ENCODE data around the gene EYS.
A peak's percentile ranks its signal among the peaks of the same experiment; 100 is the strongest.

EYS gene

GRCh38 chr6:64590965-64591675 is 1115.9 kb downstream of the EYS start:
- no peak for DNase-seq (ENCODE audit: low spot score)

GRCh38 chr6:64589961-64590360 is 1117.1 kb downstream of the EYS start:
- no peak for DNase-seq (ENCODE audit: low spot score)

- no peak for DNase-seq (ENCODE audit: low spot score)
Measured at GRCh38 chr6:64580346-64580745, 1126.7 kb downstream of the EYS start.

DNA sequence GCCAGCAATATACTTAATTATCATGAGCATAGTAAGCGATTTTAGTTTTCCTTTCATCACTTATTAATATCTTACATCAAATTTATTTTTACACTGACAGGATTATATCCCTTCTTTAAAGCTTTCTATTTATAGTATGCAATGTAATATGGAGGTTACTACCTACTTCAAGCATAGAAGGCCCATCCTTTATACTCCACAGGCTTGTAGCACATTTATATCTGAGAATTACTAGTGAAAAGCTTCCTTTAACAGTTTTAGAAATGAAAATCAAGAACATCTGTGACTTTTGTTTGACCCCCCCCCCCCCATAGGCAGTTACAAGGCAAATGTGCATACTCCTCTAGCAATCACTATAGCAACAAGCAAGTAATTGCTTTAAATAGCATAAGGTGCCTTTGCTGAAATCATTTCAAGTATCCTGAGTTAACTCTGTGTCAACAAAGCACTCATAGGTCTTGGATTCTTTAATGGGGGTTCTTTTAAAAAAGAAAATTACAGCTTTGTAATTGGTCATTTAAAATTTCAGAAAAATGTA is 1153.7 kb downstream of the EYS start:
- DNase-seq (ENCODE audit: low spot score) = no peak

DNA sequence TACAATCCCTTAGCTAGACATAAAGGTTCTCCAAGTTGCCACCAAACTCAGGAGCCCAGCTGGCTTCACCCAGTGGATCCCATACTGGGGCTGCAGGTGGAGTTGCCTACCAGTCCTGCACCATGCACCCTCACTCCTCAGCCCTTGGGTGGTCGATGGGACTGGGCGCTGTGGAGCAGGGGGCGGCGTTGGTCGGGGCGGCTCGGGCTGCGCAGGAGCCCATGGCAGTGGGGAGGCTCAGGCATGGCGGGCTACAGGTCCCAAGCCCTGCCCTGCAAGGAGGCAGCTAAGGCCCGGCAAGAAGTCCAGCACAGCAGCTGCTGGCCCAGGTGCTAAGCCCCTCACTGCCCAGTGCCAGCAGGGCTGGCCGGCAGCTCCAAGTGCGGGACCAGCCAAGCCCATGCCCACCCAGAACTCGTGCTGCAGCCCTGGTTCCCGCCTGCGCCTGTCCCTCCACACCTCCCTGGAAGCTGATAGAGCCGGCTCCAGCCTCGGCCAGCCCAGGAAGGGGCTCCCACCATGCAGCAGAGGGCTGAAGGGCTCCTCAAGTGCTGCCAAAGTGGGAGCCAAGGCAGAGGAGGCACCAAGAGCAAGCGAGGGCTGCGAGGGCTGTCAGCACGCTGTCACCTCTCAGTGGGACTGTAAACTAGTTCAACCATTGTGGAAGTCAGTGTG is 1159.3 kb downstream of the EYS start:
- DNase-seq (ENCODE audit: low spot score) = no peak

DNA sequence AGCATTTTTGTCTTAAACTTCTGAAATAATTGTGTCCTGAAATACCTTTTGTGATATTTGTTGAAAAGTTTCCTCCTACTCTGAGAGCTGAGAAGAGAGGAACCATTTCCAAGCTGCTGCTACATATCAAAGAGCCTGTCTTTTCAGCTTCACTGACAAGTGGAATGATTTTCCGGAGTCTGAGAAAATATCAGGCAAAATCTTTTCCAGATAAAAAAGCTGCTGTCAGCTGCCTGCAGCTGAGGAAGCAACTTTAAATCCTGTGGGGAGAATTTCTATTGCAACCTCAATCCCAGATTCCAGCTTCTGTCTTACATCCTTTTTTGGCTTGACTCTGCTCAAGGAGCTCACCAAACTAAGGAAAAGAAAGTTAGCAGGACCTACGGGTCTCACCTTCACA is 1167.1 kb downstream of the EYS start:
- no peak for DNase-seq (ENCODE audit: low spot score)

DNA sequence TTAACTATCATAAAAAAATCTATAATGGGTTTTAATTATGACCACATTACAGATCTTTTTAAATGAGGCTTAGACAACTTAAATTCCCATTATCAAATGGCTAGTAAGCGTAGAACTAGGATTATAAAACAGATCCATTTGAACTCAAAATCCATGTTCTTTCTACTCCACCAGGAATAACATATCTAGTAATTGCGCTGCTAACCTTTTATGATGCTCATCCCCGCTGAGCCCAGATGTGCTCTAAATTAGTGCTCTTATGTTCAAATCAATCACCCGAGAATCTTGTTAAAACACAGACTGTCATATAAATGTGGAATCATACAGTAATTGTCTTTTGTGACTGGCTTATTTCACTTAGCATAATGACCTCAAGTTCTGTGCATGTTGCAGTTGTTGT is 1168.3 kb downstream of the EYS start:
- DNase-seq (ENCODE audit: low spot score) = no peak

GRCh38 chr6:64527899-64528298 is 1179.1 kb downstream of the EYS start:
- DNase-seq (ENCODE audit: low spot score) = no peak

GRCh38 chr6:64522859-64523258 is 1184.2 kb downstream of the EYS start:
- DNase-seq (ENCODE audit: low spot score) = no peak

DNA sequence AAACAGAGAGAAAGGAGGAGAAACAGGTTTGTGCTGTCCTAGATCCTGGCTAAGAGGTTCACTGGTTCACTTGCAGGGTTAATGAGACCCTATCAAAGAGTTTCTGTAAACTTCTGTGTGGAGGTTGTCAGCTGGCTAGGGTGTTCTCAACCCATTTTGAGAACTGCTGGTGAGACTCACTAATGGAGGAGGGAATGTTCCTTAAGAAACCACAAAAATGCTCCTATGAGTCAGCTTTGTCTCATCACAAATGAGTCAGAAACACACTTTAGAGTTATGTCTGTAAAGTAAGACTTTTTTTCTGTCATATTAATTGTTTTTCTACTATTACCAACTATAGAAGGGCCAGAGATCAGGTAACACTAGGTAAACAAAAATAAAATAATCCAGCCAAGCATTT is 1187.0 kb downstream of the EYS start:
- peak; percentile 74 for DNase-seq (ENCODE audit: low spot score)

DNA sequence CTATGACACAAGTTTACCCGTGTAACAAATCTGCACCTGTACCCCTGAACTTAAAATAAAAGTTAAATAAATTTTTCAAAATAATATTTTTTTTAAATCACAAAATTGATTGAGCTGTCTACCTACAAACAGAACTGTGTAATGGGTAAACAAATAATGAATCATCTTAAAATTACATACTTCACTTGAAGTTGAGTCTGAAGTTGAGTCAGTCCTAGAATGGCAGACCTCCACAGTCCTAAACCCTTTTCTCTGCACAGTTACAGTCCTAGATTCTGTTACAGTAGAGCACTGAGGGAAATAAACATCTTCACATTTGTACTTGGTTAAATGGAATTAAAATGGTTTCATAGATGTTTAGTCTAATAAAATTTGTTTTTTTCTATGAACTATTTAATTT is 1190.6 kb downstream of the EYS start:
- no peak for DNase-seq (ENCODE audit: low spot score)

DNA sequence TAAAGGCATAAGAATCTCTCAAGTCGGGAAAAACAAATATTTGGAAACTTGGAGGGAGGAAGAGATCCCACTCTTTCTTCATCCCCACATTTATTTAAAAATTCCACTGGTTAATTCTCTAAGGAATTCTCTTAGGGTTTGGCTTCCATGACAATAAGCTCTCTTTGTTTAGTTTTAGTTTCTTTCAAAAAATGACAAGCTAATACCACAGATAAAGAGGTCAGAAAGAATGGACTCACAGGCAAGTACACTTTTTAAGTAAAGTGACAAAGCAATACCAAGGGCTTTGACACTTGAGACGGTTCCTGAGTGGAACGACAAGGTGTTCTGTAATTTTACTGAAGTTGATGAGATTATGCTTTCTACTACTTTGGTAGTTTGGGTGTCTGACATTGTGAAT is 1199.4 kb downstream of the EYS start:
- DNase-seq (ENCODE audit: low spot score) = no peak

GRCh38 chr6:64505312-64505711 is 1201.7 kb downstream of the EYS start:
- DNase-seq (ENCODE audit: low spot score) = no peak

GRCh38 chr6:64504503-64504902 is 1202.5 kb downstream of the EYS start:
- DNase-seq (ENCODE audit: low spot score) = no peak

DNA sequence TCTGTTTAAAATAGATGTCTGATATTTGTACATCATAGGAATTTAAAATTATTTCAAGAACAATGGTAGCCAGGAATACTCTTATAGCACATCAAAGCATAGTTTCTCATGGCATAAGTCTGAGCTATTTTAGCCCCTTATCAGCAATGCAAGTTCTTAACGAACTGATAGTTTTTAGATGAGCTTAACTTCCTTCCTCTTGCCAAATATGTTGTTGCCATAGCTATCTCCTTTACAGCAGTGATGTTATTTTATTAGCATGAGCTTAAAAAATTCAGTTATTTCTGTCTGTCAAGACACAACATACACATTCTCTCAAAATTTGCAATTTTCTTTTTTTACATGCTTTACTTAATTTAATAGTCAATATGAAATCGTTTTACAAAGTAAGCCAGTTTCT is 1204.2 kb downstream of the EYS start:
- no peak for DNase-seq (ENCODE audit: low spot score)

- DNase-seq (ENCODE audit: low spot score) = no peak
Measured at GRCh38 chr6:64497634-64498033, 1209.4 kb downstream of the EYS start.

GRCh38 chr6:64489763-64490162 is 1217.3 kb downstream of the EYS start:
- no peak for DNase-seq (ENCODE audit: low spot score)

- no peak for DNase-seq (ENCODE audit: low spot score)
Measured at GRCh38 chr6:64486578-64487351, 1220.3 kb downstream of the EYS start.

DNA sequence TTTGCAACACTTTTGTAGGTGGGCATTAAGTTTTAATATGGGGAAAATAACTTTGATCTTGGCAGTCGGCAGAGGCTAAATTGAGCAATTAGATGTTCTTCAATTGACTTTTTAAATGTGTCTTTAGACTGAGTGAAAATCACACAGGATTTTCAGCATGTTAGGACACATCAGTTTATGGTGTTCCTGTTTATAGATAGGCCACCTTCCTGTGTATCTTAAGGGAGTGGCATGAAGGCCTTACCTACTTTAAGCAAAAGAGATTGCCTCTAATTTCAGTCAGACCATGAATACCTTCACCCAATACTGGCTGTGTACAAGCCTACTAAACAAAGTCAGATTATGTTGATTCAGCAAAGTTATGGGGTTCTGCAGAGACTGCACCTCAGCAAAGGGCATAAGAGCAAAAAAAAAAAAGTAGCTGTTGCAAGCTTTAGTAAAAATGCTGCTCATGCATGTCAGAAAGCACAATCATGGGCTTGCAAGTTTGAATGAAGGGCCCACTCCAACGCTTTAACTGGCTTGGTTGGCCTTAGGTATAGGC is 1223.0 kb downstream of the EYS start:
- no peak for DNase-seq (ENCODE audit: low spot score)

GRCh38 chr6:64482631-64483030 is 1224.4 kb downstream of the EYS start:
- no peak for DNase-seq (ENCODE audit: low spot score)

DNA sequence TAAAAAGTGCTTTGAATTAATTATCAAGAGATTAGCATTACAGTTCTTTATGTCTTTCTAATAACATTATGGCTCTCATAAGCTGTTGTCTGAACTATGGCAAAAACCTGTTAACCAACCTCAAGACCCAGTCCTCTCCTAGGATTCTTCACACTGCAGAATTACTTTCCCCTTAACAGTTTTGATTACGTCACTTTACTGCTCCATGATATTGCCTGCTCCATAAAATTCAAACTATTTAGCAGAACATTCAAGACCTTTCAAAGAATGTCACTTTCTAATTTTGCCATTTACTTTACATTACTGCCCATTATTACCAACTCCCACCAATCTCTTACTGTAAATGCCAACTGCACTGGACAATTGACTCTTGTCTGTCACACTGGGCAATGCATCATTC is 1227.9 kb downstream of the EYS start:
- DNase-seq (ENCODE audit: low spot score) = no peak

- DNase-seq (ENCODE audit: low spot score) = no peak
Measured at GRCh38 chr6:64477391-64477790, 1229.6 kb downstream of the EYS start.

DNA sequence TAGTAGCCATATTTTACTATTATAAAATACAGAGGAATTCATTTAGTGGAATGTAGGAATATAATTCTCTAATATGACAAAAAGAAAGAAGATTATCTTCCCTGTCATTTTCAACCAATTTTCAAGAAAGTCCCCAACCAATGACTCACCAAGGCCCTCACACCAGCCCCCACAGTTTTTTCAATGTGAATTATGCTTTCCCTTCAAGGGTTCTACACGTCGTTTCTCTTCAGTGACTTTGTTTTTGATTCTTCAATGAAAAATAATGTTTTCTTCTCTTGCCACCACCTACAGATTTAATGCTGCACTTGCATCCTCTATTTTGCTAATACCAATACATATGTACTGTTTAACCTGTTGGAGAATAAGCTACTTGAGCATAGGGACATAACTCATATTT is 1230.1 kb downstream of the EYS start:
- DNase-seq (ENCODE audit: low spot score) = no peak

Data from GM03348 (cell line).